ENCODE results near the gene ADAM19.

ADAM19 gene

DNA sequence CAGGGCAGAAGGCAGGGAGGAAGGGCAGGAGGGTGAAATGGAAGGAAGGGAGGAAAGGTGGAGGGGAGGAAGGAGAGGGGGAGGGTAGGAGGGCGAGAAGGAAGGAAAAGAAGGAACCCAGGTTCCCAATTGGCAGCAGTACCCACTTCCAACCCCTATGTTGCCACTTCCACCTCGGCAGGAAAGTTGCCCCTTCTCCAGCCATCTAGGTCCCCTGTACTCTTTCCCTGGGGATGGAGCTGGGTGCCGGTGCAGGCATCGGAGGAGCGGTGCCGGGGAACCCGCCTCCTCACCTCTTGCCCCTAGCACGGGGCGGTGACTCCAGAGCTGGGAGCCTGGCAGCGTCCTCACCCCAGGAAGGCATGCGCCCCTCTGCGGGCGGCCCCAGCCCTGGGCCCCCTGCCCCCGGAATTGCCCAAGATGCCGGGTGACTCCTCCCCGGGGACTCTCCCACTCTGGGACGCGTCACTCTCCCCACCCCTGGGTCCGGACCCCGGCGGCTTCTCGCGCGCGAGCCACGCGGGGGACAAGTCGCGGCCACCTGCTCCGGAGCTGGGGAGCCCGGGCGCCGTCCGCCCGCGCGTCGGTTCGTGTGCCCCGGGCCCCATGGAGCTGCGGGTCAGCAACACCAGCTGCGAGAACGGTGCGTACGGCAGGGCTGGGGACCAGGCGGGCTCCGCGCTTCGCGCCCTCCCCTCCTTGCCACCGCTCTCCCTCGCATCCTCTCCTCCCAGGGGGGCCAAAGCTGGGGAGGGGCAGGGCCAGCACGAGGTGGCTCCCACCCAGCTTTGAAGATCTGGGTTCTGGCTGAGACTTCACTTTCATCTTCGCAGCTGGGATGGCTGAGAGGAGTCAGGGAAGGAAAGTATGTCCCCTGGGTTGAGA is 115.6 kb downstream of the ADAM19 start, which contains the start of gene NIPAL4:
TSS of gene NIPAL4 (plus strand) at position 499 of the 885 bp plus-strand sequence. CDS start at position 607, 108 bp downstream.
- peak within 1 kb of the TSS; percentile 42 for H3K4me2 ChIP-seq (ENCODE audit: low read depth, low read length, poor library complexity, severe bottlenecking)
- peak within 1 kb of the TSS; percentile 40 for H3K4me3 ChIP-seq (ENCODE audit: low read length, poor library complexity, severe bottlenecking)
- H4K20me1 ChIP-seq (ENCODE audit: insufficient read depth, low read length, poor library complexity, severe bottlenecking): no peaks in the 10 kb centered on the region
- H3F3A ChIP-seq (ENCODE audit: low read depth): no peaks in the 10 kb centered on the region
- no peak within 1 kb of the TSS for H3K9ac ChIP-seq (ENCODE audit: low read depth, low read length, poor library complexity, severe bottlenecking)
- no peak within 1 kb of the TSS for H2AFZ ChIP-seq (ENCODE audit: low read length)
- no peaks in the 10 kb centered on the region for H3K9me2 ChIP-seq (replicated peaks; ENCODE audit: low read depth, low read length)
- no peaks in the 10 kb centered on the region for H3K4me1 ChIP-seq (ENCODE audit: insufficient read depth, low read length, poor library complexity, severe bottlenecking)
- H3K9me3 ChIP-seq (ENCODE audit: insufficient read depth, low read depth, low read length): no peaks in the 10 kb centered on the region
- H3K27me3 ChIP-seq (ENCODE audit: insufficient read depth, low read length, poor library complexity, severe bottlenecking): no peaks in the 10 kb centered on the region
- H3K79me2 ChIP-seq (ENCODE audit: insufficient read depth, low read length): no peaks in the 10 kb centered on the region
- no peaks in the 10 kb centered on the region for H3K36me3 ChIP-seq (ENCODE audit: insufficient read depth, low read length)
- TF ChIP-seq EZH2phosphoT487 (IDR thresholded peaks at IDR 0.05; ENCODE audit: borderline replicate concordance): no peak
- TF ChIP-seq, protein P1, sequence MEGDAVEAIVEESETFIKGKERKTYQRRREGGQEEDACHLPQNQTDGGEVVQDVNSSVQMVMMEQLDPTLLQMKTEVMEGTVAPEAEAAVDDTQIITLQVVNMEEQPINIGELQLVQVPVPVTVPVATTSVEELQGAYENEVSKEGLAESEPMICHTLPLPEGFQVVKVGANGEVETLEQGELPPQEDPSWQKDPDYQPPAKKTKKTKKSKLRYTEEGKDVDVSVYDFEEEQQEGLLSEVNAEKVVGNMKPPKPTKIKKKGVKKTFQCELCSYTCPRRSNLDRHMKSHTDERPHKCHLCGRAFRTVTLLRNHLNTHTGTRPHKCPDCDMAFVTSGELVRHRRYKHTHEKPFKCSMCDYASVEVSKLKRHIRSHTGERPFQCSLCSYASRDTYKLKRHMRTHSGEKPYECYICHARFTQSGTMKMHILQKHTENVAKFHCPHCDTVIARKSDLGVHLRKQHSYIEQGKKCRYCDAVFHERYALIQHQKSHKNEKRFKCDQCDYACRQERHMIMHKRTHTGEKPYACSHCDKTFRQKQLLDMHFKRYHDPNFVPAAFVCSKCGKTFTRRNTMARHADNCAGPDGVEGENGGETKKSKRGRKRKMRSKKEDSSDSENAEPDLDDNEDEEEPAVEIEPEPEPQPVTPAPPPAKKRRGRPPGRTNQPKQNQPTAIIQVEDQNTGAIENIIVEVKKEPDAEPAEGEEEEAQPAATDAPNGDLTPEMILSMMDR (conservative IDR thresholded peaks at IDR 0.05; ENCODE audit: low read length): no peak

DNA sequence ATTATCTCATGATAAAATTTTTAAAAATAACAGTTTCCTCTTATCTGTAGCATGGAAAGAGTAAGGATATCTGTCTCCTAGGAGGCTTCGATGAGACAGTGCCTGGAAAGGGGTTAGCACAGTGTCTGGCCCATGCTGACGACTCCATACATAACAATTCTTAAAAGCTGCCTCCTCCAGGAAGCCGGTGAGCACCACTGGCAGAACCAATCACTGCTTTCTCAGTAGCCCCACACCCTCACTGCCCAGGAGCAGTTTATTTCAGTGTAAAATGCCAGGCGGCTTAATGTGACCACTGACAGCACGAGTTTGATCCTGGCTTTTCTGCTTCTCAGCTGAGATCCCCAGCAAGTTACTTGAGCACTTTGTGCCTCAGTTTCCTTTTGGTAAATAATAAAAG is 116.7 kb downstream of the ADAM19 start:
- Histone ChIP-seq H3K4me3 (ENCODE audit: low read length, poor library complexity, severe bottlenecking) (no peak overlapping the region), H2AFZ (ENCODE audit: low read length) (no peak overlapping the region), H3F3A (ENCODE audit: low read depth) (no peaks in the 10 kb centered on the region), H3K9ac (ENCODE audit: low read depth, low read length, poor library complexity, severe bottlenecking) (no peak overlapping the region), H3K79me2 (ENCODE audit: insufficient read depth, low read length) (no peaks in the 10 kb centered on the region), H3K4me1 (ENCODE audit: insufficient read depth, low read length, poor library complexity, severe bottlenecking) (no peaks in the 10 kb centered on the region), H3K4me2 (ENCODE audit: low read depth, low read length, poor library complexity, severe bottlenecking) (no peak overlapping the region), H4K20me1 (ENCODE audit: insufficient read depth, low read length, poor library complexity, severe bottlenecking) (no peaks in the 10 kb centered on the region), H3K27me3 (ENCODE audit: insufficient read depth, low read length, poor library complexity, severe bottlenecking) (no peaks in the 10 kb centered on the region), H3K36me3 (ENCODE audit: insufficient read depth, low read length) (no peaks in the 10 kb centered on the region), H3K9me2 (replicated peaks; ENCODE audit: low read depth, low read length) (no peaks in the 10 kb centered on the region), H3K9me3 (ENCODE audit: insufficient read depth, low read depth, low read length) (no peaks in the 10 kb centered on the region)
- TF ChIP-seq, protein P1 (conservative IDR thresholded peaks at IDR 0.05; ENCODE audit: low read length): no peak
- no peak for TF ChIP-seq EZH2phosphoT487 (IDR thresholded peaks at IDR 0.05; ENCODE audit: borderline replicate concordance)

DNA sequence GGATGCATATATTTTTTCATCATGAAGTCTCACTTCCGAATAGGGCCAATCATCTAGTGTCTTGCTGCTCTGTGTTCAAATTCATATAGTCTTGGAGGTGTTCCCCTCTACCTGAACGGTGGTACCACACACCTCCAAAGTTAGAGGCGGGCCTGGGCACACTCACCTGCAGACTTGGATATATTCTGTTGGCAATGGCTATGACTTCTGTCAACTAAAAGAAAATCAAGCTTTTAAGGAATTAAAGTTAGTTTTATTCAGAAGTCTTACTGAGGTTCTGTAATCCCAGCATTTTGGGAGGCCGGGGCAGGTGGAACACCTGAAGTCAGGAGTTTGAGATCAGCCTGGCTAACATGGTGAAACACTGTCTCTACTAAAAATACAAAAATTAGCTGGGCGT is 118.2 kb downstream of the ADAM19 start:
- no peaks in the 10 kb centered on the region for H3K9me2 ChIP-seq (replicated peaks; ENCODE audit: low read depth, low read length)
- no peaks in the 10 kb centered on the region for H3K4me1 ChIP-seq (ENCODE audit: insufficient read depth, low read length, poor library complexity, severe bottlenecking)
- no peaks in the 10 kb centered on the region for H3F3A ChIP-seq (ENCODE audit: low read depth)
- H3K9ac ChIP-seq (ENCODE audit: low read depth, low read length, poor library complexity, severe bottlenecking): no peak overlapping the region
- H3K36me3 ChIP-seq (ENCODE audit: insufficient read depth, low read length): no peaks in the 10 kb centered on the region
- no peak overlapping the region for H2AFZ ChIP-seq (ENCODE audit: low read length)
- no peak for TF ChIP-seq EZH2phosphoT487 (IDR thresholded peaks at IDR 0.05; ENCODE audit: borderline replicate concordance)
- TF ChIP-seq, protein P1 (conservative IDR thresholded peaks at IDR 0.05; ENCODE audit: low read length): no peak
- no peak overlapping the region for H3K4me3 ChIP-seq (ENCODE audit: low read length, poor library complexity, severe bottlenecking)
- no peaks in the 10 kb centered on the region for H3K27me3 ChIP-seq (ENCODE audit: insufficient read depth, low read length, poor library complexity, severe bottlenecking)
- no peaks in the 10 kb centered on the region for H4K20me1 ChIP-seq (ENCODE audit: insufficient read depth, low read length, poor library complexity, severe bottlenecking)
- no peaks in the 10 kb centered on the region for H3K9me3 ChIP-seq (ENCODE audit: insufficient read depth, low read depth, low read length)
- H3K79me2 ChIP-seq (ENCODE audit: insufficient read depth, low read length): no peaks in the 10 kb centered on the region
- H3K4me2 ChIP-seq (ENCODE audit: low read depth, low read length, poor library complexity, severe bottlenecking): no peak overlapping the region

Data from Loucy (cell line).